ENCODE data around the gene COL4A1.

The COL4A1 gene

DNA sequence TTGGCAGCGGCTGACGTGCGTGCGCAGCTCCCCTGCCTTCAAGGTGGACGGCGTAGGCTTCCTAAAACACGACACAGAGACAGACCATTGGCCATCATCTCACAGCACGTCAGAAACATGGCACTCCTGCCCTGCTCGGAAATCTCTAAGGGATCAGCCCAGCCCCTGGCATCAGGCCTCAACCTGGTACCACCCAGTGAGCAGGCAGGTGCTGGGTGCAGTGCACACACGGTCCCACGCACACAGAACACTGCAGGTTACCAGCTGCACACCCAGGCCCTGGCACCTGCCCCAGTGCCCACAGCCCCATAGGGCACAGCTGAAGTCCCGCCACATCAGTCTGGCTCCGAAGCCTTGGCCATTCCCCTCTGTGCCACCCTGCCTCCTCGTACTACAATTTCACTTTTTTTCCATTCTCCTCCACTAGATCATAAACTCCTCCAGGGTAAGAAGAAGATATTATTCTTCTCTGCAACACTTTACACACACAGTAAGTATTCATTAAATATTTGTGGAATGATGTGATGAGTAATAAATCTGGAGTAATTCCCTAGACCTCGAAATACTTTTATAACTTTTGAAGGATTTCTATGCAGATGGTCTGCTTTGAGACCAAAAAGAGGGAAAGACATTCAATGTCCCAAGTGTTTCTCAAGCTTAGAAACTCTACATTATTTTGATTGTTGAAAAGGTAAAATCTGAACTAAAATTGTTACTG lies 156.4 kb downstream of the COL4A1 start:
- DNase-seq, result no peak

DNA sequence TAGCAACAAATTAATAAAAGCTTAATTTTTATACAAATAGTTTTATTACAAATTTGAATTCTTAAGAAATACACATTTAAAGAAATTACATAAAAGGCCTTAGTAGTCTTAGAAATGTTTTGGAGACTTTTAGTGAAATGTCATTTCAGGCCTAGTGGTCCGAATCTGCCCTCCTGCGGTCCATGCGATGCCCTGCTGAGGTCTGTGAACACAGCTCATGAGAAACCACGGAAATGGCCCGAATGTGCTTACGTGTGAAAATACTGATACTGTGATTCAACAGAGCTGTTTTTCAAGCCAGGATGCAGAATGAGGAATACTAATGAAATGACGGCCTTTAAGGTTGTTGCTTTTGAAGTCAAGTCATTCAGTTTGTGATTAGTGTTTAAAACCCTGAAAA lies 157.9 kb downstream of the COL4A1 start:
- no peak for DNase-seq

GRCh38 chr13:110140099-110140498 lies 166.9 kb downstream of the COL4A1 start:
- DNase-seq, result no peak

DNA sequence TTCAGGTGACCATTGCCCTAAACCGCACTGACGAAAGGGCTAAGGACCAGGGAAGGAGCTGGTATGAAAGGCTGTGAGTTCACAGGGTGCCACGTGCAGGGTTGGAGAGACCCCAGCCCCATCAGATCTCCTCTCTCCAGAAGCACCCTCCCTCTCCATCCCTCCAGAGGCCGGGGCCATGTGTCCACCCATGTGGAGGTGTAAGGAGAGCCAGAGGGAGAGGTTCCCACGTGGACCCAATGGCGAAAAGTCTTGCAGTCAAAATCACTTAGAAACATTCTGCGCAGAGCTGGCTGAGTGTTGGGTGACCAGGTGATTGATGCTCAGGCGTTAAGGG lies 168.3 kb downstream of the COL4A1 start:
- no peak for DNase-seq

DNA sequence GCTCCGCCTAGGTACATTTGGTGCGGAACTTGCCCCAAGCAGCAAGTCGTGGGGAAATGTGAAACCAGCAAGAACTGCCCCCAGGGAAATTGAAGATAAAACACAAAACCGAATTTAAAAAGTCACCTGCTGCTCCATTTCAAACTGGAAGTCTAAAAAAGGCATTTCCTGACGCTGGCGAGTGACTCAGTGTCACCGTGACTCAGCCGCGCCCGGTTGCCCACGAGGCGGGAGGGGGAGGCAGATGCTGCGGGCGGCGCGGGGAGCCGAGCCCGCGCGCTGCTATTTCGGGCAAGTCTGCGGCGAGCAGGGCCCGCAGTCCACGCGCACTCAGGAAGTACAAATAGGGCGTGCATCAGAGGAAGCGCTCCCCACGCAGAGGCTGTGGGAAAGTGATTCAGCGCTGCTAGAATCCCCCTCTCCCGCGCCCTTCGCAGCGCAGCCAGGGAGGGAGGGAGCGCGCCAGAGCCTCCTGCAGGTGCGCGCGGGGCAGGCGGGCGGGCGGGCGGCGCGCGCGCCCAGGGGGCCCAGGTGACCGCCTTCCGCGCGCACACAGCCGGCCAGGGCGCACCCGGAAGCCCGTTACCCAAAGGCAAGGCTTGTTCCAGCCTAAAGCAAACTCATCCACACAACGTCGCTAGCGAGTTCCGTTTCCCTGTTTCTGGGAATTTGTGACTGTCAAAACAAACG lies 168.8 kb downstream of the COL4A1 start:
- DNase-seq, result peak; percentile 87

DNA sequence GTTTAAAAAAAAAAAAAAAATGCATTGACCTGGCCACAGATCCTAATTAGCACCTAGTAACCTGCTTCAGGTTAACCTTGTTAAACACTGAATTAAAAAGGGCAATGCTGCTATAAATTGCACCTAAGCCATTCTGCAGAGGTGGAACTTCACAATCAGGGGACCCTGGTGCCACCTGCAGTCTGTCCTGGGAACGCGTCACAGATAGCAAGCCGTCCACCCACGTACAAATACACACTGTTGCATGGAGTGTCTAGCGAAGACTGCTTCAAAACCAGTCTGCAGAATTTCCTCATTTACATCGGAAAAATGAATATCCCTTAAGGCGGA lies 169.3 kb downstream of the COL4A1 start:
- peak; percentile 67 for DNase-seq

DNA sequence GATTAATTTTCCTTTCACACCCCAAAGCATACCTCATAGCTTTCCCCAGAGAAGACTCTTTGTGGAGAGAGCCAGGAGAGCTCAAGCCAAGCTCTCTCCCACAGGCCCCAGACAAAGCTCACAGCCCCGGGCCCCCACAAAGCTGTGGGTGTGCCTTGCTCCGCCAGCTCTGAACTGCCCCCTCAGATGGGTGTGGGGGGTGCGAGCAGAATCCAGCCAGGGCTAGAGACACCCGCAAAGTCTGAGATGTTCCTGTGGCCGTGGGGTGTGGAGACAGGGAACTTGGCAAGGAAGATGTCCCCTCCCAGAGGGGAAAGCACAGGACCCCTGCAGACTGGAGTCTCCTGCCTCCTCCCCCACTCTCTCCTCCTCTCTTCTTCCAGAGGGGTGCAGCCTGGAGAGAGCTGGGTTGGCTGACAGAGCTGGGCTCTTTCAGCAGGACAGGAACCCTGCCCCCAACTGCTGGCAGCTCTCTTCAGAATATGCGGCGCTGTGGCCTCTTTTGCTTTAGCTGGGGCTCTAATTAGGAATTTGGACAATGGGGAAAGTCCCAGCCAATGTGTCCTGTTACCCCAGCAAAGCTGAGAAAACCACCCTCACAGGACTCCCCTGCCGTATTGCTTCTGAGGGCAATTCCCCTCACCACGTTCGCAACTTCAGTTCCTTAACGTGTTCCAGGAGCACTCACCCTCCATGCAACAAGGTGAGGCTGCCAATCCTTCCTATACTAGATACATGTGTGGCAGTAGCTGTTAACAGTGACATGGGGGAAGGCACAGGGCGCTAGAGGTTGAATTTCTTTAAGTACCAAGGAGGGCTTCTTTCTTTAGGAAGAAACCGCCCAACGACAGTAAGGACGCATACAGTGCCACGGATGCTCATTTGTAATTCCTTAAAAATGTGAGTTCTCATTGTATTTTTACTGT lies 170.0 kb downstream of the COL4A1 start:
- no peak for DNase-seq

GRCh38 chr13:110135977-110136597 lies 170.9 kb downstream of the COL4A1 start:
- DNase-seq, result no peak

- no peak for DNase-seq
These were observed 172.2 kb downstream of the COL4A1 start for GRCh38 chr13:110134801-110135200.

DNA sequence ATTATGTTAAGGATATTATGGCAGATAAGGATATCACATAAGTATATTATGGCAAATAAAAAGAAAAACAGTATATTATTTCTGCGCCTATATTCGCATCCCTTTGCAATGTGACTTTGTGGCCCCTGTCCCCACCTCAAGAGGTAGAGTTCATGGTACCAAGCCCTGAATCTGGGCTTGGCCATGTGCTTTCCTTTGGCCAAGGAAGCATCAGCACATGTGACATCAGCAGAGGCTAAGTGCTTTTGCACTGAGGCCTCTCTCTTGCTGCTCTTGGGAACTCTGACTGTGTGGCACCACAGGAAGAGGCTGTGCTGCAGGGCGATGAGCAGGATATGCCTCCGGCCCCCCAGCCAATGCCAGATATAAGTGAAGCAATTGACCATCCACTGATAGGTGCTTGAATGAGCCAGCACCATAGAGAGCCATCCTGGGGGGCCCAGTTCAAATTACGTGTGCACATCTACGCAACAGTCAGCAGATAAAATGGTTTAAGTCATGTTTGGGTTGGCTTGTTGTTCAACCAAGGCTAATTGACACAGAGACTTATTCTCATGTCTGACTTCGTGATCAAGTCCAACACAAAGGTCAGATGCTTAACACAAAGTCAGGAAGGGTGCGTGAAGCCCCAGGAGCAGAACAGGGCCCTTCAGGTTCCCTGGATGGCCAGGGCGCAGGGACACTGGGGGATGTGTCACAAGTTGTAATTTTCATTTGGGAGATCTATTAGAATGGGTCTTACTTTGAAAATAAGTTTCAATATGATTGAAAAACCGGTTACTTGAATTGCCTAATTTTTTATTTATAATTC lies 173.3 kb downstream of the COL4A1 start:
- no peak for DNase-seq

DNA sequence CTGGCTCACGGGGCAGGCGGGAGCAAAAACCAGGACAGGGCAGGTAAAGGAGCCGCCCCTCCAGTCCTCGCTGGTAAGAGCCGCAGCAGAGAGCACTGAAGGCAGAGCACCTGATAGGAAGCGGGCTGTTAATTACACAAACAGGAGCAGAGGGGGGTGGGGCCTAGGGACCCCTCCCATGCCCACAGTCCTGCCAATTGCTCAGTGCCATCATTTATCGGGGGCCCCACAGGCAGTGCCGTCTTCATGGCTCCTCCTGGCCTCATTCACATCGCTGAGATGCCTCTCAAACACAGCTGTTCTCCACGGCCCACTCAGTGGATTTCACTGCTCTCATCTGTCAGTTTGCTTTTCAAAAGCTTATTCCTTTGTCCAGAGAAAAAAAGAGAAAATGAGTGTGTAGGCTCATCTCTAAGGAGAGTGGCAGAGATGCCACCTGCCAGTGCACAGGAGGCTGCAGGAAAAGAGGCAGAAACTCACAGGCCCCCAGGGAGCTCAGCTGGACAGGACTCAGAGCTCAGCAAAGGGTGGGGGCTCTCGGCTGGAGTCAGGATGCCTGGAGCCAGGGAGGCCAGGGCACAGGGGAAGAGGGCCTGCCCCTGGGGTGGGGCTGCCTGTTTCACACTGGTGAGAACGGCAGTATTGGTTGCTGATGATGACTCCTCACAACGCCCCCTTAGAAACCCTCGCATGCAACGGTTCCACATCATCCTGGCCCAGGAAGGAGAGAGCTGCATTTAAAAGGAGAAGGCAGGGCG lies 174.6 kb downstream of the COL4A1 start:
- DNase-seq, result no peak

DNA sequence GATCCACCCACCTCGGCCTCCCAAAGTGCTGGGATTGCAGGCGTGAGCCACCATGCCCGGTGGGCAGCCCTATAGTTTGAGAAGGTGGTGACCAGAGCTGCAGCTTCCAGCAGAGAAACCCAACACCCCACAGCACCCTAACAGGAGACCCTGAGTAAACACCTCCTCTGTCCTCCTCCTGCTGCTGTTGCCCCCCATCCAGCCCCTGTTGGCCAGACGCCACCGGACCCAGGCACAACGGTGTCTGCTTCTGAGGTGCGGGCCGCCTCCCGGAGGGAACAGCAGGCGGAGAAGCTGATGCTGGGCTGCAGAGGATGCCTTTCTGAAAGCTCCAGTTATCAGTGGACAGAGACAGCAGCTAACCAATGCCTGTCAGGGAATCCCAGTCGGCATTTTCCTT lies 175.5 kb downstream of the COL4A1 start:
- DNase-seq, result no peak

DNA sequence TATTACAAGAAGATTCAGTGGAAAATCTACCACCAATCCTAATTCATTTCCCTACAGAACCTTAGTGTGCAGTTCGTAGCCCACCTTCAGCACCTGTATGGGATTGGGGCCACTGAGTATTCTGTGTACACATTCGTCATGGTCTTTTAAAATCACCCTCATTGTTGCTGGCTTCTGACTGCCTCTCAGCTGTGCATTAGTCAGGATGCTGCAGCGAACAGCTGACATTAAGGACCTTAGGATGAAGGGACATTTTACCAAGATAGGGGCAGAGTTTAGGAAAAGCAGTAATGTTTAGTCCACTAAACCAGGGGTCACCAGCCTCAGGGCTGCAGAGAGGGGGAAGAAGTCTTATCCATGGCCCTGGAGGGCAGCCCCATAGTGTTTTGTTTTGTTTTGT lies 176.5 kb downstream of the COL4A1 start:
- no peak for DNase-seq

- DNase-seq, result no peak
These were observed 177.3 kb downstream of the COL4A1 start for GRCh38 chr13:110129539-110130186.

- no peak for DNase-seq
These were observed 177.9 kb downstream of the COL4A1 start for GRCh38 chr13:110129076-110129475.

DNA sequence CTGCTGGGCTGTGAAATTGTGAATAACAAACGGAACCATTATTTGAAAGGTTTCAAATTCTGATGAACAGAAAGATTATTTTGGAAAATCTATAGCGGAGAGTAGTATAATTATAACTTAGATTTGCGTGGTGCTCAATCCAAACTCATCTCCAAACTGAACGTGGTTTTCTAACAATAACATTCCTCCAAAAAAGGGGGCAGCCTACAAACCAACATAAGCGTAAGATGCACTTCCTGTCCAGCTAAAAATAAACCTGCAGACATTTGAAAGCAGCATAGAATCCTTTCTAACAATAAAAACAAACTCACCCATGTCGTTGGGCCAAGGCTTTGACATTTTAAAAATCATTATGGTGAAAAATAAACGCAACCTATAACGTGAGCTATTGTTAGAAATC lies 178.4 kb downstream of the COL4A1 start:
- DNase-seq, result no peak

DNA sequence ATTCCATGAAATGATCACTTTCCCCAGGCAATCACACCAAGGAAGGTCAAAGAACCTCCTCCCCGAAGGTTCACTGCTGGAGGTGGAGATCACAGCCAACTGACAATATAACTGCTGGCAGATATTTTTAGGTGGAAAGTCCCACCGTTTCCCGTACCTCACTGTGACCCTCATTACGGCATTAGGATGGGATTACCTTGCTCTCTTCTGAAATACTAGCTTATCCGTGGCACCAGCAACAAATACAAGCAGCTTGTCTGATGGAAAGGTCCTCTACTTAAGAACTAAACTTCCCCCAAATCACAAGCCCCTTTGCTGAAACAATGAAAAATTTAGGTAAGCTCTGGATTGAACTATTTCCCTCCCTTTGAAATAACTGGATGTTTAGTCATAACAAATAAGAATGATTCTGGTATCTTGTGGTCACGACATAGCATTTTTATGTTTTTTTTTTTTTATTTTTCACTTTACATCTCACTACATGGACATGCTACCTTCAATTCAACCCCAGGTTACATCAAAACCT lies 178.9 kb downstream of the COL4A1 start:
- DNase-seq, result no peak

DNA sequence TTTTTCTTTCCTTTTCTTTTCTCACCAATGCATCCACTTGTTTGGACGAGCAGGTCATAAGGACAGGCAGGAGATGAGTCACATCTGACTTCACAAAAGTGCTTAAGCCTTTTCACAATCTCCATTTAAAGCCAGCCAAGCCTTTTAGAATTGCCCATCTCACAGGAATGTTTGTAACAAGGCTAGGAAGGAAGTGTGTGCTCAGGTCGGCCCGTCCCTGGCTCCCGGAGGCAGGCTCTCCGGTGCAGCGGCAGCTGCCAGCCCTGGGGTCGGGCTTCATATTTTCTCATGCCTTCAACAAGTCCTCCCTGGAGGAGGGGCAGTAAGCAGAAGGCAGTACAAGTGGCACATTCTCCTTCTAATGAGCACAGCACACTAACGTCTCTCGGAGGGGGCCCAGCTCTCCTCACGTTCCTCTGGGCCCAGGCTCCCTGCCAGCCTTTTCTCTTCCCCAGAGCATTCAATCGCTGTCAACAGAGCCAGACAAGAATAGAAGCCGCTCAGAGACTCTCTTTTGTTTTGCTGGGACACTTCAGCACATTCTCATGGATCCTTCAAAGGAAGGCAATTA lies 180.5 kb downstream of the COL4A1 start:
- DNase-seq, result no peak

DNA sequence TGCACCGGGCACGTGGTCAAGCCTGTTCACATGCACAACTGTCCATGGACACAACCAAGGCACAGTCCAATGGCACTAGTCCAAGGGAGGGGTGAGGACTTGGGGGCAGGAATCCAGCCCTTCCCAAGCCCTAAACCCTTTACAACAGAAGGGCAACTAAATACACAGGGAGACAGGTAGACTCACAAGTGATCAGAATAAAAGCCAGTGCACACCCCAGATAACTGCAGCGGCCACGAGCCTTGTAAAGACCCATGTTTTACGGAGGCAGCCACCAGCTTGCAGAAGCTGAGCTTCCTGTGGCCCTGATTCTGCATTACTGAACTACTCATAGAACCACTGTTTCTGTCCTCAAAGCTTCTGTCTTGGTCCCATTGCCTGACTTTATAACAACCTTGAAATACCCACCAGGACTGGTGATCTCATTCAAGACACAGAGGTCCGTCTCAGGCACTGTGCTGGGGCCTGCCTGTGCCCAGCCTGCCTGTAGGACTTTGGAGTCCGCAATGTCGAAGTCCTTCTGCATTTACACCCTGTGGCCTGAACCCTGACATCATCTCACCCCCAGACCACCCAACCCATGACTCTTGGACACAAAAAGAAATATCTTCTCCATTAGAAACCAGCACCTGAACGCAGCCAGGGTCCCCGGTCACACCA lies 181.2 kb downstream of the COL4A1 start:
- DNase-seq, result no peak

DNA sequence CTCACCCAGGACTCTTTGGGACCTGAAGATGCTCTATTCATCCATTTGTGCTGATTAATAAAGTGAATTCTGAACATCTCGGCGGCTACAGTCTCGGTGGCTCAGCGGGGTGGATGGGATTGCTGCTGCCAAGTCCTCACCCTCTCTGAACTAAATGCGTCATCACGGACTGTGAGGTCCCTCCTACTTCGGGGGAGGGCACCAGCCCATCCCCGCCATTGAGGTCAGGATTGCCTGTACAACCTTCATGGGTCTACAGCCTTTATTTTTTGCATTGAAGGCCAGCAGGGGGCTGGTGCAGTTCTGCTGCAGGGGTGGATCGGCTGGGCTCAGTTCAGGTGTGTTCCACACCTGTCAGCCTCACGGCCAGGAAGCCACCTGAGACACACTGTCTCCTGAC lies 181.8 kb downstream of the COL4A1 start:
- DNase-seq, result no peak

Measured in activated effector memory CD4-positive, alpha-beta T cell treated with anti-CD3 and anti-CD28 coated beads, Interleukin-2, amount 50 U/mL, for 16 hours (primary cell).